ENCODE data around the gene CD8B.
"Not testable (repeated sequence)": the region's sequence is repeated elsewhere in the genome, so short reads cannot be mapped to it uniquely, and the experiment has no call there.

Gene CD8B

DNA sequence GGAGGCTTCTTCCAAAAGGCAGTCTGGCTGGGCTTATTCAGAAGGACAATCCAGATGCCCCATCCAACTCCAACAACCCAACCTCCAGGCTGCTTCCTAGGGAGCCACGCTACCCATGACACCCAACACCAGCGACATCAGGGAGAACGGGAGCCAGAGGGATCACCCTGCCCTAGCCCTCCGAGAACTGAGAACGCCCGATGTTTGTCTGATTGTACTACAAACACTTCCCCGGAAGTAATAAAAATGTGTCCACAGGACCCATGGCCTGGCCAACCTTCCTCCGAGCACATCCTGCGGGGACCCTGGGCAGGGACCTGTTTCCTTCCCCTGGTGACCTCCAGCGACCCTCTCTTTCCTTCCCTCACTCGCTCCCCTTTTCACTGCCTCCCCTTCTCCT is 511 bp downstream of the CD8B start:
- H3K27ac ChIP-seq (ENCODE audit: insufficient read depth, low read length, poor library complexity, severe bottlenecking); H3K36me3 ChIP-seq (ENCODE audit: control insufficient read depth, insufficient read depth, low read length); H3K4me1 ChIP-seq (ENCODE audit: control insufficient read depth, insufficient read depth, low read length, poor library complexity, severe bottlenecking); DNase-seq; H3K9me3 ChIP-seq (ENCODE audit: control insufficient read depth, low read length); H3K27me3 ChIP-seq (replicated peaks; ENCODE audit: control insufficient read depth, insufficient read depth, low read length, poor library complexity, severe bottlenecking); H3K4me3 ChIP-seq (ENCODE audit: insufficient read depth, low read depth, low read length, poor library complexity, severe bottlenecking): not testable (repeated sequence)

DNA sequence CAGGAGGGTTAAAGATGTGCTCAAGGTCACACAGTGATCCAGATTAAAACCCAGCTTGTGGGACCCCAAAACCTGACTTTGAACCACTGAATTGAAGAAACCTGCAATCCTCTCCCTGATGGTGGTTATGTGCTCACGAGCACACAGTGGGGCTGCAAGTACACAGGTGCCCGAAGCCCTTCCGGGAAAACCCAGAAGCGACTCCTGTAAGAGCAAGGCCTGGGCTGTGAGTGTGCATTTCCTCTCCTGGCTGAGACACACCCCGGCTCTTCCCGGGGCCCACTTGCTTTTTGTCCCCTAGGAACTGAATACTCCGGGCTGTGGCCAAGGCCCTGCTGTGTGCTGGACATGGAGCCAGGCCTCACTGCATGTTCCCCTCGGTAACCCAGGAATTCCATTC is 1.1 kb downstream of the CD8B start:
- not testable (repeated sequence) for H3K27me3 ChIP-seq (replicated peaks; ENCODE audit: control insufficient read depth, insufficient read depth, low read length, poor library complexity, severe bottlenecking); DNase-seq

DNA sequence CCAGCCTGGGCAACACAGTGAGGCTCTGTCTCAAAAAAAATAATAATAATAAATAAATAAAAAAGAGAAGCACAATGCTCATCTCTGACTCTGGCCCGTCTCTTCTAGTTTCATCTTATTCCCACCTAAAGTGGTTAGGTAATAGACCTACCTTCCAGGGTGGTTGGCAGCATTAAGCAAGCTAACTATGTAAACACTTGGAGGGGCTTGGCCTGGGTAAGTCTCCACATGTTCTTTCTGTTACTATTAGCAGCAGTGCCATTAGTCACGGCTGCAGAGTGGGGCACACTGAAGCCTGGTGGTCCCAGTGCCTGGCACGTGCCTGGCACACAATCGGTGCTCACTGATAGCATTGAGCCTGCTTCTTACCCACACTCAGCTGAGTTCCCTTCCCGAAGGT is 4.0 kb downstream of the CD8B start:
- not testable (repeated sequence) for H3K4me3 ChIP-seq (ENCODE audit: insufficient read depth, low read depth, low read length, poor library complexity, severe bottlenecking); H3K27ac ChIP-seq (ENCODE audit: insufficient read depth, low read length, poor library complexity, severe bottlenecking); H3K4me1 ChIP-seq (ENCODE audit: control insufficient read depth, insufficient read depth, low read length, poor library complexity, severe bottlenecking); H3K36me3 ChIP-seq (ENCODE audit: control insufficient read depth, insufficient read depth, low read length); H3K9me3 ChIP-seq (ENCODE audit: control insufficient read depth, low read length); DNase-seq; H3K27me3 ChIP-seq (replicated peaks; ENCODE audit: control insufficient read depth, insufficient read depth, low read length, poor library complexity, severe bottlenecking)

More for the DNA sequence above, 1.1 kb downstream of the CD8B start:
- not testable (repeated sequence) for H3K36me3 ChIP-seq (ENCODE audit: control insufficient read depth, insufficient read depth, low read length); H3K9me3 ChIP-seq (ENCODE audit: control insufficient read depth, low read length); H3K27ac ChIP-seq (ENCODE audit: insufficient read depth, low read length, poor library complexity, severe bottlenecking); H3K4me3 ChIP-seq (ENCODE audit: insufficient read depth, low read depth, low read length, poor library complexity, severe bottlenecking); H3K4me1 ChIP-seq (ENCODE audit: control insufficient read depth, insufficient read depth, low read length, poor library complexity, severe bottlenecking)

DNA sequence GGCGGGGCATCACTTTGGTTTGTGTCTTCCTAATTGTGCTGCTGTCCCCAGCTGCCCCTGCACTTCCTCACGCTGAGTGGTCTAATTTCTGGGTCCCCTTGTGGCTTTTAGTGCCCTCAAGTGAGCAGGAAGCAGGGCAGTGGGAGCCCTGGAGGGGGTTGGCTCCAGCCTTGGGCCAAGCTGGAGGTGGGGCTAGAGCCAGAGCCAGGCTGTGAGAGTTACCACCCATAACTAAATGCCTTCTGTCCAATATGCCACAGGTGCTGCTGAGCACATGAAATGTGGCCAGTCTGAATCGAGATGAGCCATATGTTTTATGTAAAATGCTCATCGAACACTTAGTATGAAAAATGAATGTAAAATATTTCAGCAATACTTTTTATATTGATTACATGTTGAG is 5.2 kb downstream of the CD8B start:
- not testable (repeated sequence) for H3K27ac ChIP-seq (ENCODE audit: insufficient read depth, low read length, poor library complexity, severe bottlenecking); H3K9me3 ChIP-seq (ENCODE audit: control insufficient read depth, low read length); H3K27me3 ChIP-seq (replicated peaks; ENCODE audit: control insufficient read depth, insufficient read depth, low read length, poor library complexity, severe bottlenecking); DNase-seq; H3K4me1 ChIP-seq (ENCODE audit: control insufficient read depth, insufficient read depth, low read length, poor library complexity, severe bottlenecking); H3K36me3 ChIP-seq (ENCODE audit: control insufficient read depth, insufficient read depth, low read length); H3K4me3 ChIP-seq (ENCODE audit: insufficient read depth, low read depth, low read length, poor library complexity, severe bottlenecking)

DNA sequence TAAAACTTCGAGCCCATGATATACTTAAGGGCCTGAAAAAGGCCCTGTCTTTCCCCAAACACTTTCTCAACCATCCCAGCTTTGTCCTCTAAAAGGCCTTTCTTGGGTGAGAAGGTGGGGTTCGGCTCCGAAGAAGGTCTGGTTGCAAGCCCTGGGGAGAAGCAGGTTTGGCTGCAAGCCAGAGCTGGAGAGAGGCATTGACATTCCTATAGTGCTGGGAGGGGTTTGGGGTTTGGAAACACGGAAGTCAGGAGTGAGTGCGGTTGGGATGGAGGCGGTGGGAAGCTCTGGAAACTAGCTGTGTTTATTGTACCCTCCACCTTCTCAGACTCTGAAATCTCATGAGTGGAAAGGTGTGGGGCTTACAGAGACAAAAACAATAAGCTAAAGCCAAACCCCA is 5.7 kb downstream of the CD8B start:
- not testable (repeated sequence) for H3K36me3 ChIP-seq (ENCODE audit: control insufficient read depth, insufficient read depth, low read length); DNase-seq; H3K9me3 ChIP-seq (ENCODE audit: control insufficient read depth, low read length); H3K27ac ChIP-seq (ENCODE audit: insufficient read depth, low read length, poor library complexity, severe bottlenecking); H3K27me3 ChIP-seq (replicated peaks; ENCODE audit: control insufficient read depth, insufficient read depth, low read length, poor library complexity, severe bottlenecking); H3K4me1 ChIP-seq (ENCODE audit: control insufficient read depth, insufficient read depth, low read length, poor library complexity, severe bottlenecking); H3K4me3 ChIP-seq (ENCODE audit: insufficient read depth, low read depth, low read length, poor library complexity, severe bottlenecking)

DNA sequence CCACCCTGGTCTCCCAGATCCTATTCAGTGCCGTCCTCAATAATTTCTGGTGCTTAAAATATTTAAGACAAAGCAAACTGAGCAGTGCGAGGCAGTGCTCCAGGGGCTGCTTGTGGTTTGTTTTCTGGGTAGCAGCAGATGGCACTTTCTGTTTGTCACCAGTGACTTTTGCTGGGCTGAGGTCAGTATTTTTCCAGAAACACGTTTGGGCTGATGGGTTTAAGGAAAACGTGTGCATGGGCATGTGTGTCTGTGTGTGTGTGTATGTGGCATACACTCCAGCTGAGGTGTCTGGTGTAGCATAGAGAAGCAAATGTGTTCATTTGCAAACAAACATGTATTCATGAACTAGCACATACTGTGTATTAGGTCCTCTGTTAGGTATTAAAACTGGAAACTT is 10.1 kb downstream of the CD8B start:
- not testable (repeated sequence) for H3K4me3 ChIP-seq (ENCODE audit: insufficient read depth, low read depth, low read length, poor library complexity, severe bottlenecking); DNase-seq; H3K9me3 ChIP-seq (ENCODE audit: control insufficient read depth, low read length); H3K27ac ChIP-seq (ENCODE audit: insufficient read depth, low read length, poor library complexity, severe bottlenecking); H3K36me3 ChIP-seq (ENCODE audit: control insufficient read depth, insufficient read depth, low read length); H3K4me1 ChIP-seq (ENCODE audit: control insufficient read depth, insufficient read depth, low read length, poor library complexity, severe bottlenecking); H3K27me3 ChIP-seq (replicated peaks; ENCODE audit: control insufficient read depth, insufficient read depth, low read length, poor library complexity, severe bottlenecking)

DNA sequence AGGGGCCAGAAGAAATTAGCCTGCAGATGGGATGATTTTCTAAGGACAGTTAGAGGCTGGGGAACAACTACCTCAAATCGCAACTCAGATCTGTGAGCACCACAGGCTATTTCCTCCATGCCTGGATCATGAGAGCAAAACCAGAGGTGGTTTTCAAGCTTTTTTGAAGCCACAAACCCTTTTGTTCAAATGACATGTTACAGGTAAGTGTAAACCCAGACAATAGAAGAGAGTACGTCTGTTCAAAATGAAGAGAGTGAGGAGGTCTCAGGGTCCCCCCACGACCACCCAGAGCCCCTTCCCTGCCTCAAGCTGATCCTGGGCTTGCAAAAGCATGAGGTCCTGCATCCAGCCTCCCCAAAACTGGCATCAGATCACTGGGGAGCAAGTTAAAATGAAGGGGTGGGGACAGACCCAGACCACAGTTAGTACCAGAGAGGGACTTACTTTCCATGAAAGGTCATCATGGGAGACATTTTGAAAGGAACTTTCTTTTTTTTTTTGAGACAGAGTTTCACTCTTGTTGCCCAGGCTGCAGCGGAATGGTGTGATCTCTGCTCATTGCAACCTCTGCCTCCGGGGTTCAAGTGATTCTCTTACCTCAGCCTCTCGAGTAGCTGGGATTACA is 19.0 kb downstream of the CD8B start:
- not testable (repeated sequence) for H3K4me1 ChIP-seq (ENCODE audit: control insufficient read depth, insufficient read depth, low read length, poor library complexity, severe bottlenecking); H3K27me3 ChIP-seq (replicated peaks; ENCODE audit: control insufficient read depth, insufficient read depth, low read length, poor library complexity, severe bottlenecking); H3K27ac ChIP-seq (ENCODE audit: insufficient read depth, low read length, poor library complexity, severe bottlenecking); DNase-seq; H3K36me3 ChIP-seq (ENCODE audit: control insufficient read depth, insufficient read depth, low read length); H3K4me3 ChIP-seq (ENCODE audit: insufficient read depth, low read depth, low read length, poor library complexity, severe bottlenecking); H3K9me3 ChIP-seq (ENCODE audit: control insufficient read depth, low read length)

DNA sequence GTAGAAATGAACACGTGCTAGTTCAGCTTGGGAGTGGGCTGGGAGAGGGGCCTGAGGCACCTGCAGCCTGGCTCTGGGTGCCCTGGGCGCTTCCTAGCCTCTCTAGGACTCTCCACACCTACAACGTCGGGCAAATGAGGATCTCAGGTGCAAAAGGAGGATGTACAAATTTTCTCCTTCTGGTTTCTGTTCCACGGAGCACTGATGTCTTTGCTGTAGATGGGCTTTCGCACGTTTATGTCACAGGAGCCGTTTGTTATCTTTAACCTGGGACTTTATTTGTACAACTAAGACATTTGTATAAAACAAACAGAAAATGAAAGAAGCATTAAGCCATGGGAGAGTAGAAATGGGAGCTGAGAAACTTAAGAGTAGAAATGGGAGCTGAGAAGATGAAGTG is 20.4 kb downstream of the CD8B start:
- not testable (repeated sequence) for H3K9me3 ChIP-seq (ENCODE audit: control insufficient read depth, low read length); H3K27me3 ChIP-seq (replicated peaks; ENCODE audit: control insufficient read depth, insufficient read depth, low read length, poor library complexity, severe bottlenecking); H3K36me3 ChIP-seq (ENCODE audit: control insufficient read depth, insufficient read depth, low read length); DNase-seq; H3K4me3 ChIP-seq (ENCODE audit: insufficient read depth, low read depth, low read length, poor library complexity, severe bottlenecking); H3K4me1 ChIP-seq (ENCODE audit: control insufficient read depth, insufficient read depth, low read length, poor library complexity, severe bottlenecking); H3K27ac ChIP-seq (ENCODE audit: insufficient read depth, low read length, poor library complexity, severe bottlenecking)

DNA sequence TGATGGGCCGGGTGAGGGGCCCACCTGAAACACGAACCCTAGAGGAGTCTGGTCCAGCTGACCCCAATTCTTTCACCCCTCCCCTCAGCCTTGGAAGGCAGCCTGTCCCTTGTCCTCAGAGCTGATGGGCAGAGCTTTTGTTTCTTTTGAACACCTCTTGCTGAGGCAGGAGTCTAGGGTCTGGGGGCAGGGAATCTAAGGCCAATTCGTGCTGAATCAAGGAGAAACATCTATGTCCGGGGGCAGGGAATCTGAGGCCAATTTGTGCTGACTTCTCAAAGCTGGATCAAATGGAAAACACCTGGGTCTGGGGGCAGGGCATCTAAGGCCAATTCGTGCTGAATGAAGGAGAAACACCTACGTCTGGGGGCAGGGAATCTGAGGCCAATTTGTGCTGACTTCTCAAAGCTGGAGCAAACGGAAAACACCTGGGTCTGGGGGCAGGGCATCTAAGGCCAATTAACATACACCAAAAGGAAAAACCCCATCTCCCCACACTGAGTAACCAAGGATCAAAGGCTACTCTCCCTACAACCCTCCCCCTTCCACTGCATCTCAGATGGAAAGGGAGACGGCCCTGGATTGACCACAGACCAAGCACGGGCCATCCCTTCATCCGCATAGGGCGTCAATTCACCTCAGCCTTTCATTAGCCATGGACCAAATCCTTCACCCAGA is 21.7 kb downstream of the CD8B start:
- not testable (repeated sequence) for H3K4me1 ChIP-seq (ENCODE audit: control insufficient read depth, insufficient read depth, low read length, poor library complexity, severe bottlenecking); H3K4me3 ChIP-seq (ENCODE audit: insufficient read depth, low read depth, low read length, poor library complexity, severe bottlenecking); DNase-seq; H3K27ac ChIP-seq (ENCODE audit: insufficient read depth, low read length, poor library complexity, severe bottlenecking); H3K36me3 ChIP-seq (ENCODE audit: control insufficient read depth, insufficient read depth, low read length); H3K9me3 ChIP-seq (ENCODE audit: control insufficient read depth, low read length); H3K27me3 ChIP-seq (replicated peaks; ENCODE audit: control insufficient read depth, insufficient read depth, low read length, poor library complexity, severe bottlenecking)

DNA sequence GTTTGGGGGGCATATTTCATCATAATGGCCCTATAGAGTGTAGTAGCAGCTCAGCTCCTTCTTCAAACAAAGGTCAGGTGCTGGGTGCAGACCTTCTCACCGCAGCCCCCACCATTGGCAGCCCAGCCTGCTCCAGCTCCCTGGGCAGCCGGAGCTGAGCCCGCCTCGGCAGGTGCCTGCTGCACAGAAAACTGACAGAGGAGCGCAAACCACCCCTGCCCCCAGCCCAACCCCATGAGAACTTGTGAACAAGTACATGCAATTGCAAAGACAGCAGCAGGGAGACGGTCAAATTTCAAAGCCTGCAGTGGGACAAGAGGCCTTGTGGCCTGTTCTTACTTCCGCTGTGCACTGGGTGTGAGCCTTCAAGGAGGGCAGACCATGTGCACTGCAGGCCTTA is 22.2 kb downstream of the CD8B start:
- H3K27ac ChIP-seq (ENCODE audit: insufficient read depth, low read length, poor library complexity, severe bottlenecking); H3K4me1 ChIP-seq (ENCODE audit: control insufficient read depth, insufficient read depth, low read length, poor library complexity, severe bottlenecking); H3K27me3 ChIP-seq (replicated peaks; ENCODE audit: control insufficient read depth, insufficient read depth, low read length, poor library complexity, severe bottlenecking); H3K36me3 ChIP-seq (ENCODE audit: control insufficient read depth, insufficient read depth, low read length); H3K4me3 ChIP-seq (ENCODE audit: insufficient read depth, low read depth, low read length, poor library complexity, severe bottlenecking); DNase-seq; H3K9me3 ChIP-seq (ENCODE audit: control insufficient read depth, low read length): not testable (repeated sequence)
